Mesodermal cell (in vitro differentiated cells): ENCODE measurements around the gene C20orf173.

ENCODE experiments used
- H3K27ac ChIP-seq: 2 replicates; pipeline ENCODE4 v1.7.0; 2013; ENCODE audit warnings: mild to moderate bottlenecking, low read depth, low read length, moderate library complexity; ENCODE audit not compliant: severe bottlenecking
- H3K36me3 ChIP-seq: 2 replicates; pipeline ENCODE4 v1.7.1; 2013; ENCODE audit warnings: mild to moderate bottlenecking, low read length, moderate library complexity; ENCODE audit not compliant: control insufficient read depth, insufficient read depth
- H3K4me1 ChIP-seq: one replicate; pipeline ENCODE4 v1.7.1; 2013; ENCODE audit warnings: mild to moderate bottlenecking, low read length; ENCODE audit not compliant: insufficient read depth, control insufficient read depth, poor library complexity, severe bottlenecking
- H3K4me3 ChIP-seq: 2 replicates; pipeline ENCODE4 v1.7.0; 2013; ENCODE audit warnings: low read length, control low read depth, mild to moderate bottlenecking; ENCODE audit not compliant: insufficient read depth, poor library complexity, severe bottlenecking; ENCODE audit errors: extremely low read depth
- H3K9me3 ChIP-seq: 2 replicates; pipeline ENCODE4 v1.7.1; 2013; ENCODE audit warnings: mild to moderate bottlenecking, low read length, moderate library complexity; ENCODE audit not compliant: control insufficient read depth
- WGBS, 2 experiments: methylation state at CpG; one replicate each; pipeline ENCODE4 v1.1.5; 2013; ENCODE audit warnings: missing lambda C conversion rate in 2 of 2; ENCODE audit not compliant: insufficient coverage in 2 of 2; 5-methylcytosine and 5-hydroxymethylcytosine counted together

The C20orf173 gene

GRCh38 chr20:35491823-35492222, 37.6 kb downstream of the C20orf173 start:
- WGBS, 2 experiments: 90 to 97% methylated on average over 2 to 5 of the region's 5 CpGs
- Histone ChIP-seq H3K36me3 (peaks cover 92% of the 10 kb centered on the region), H3K4me3 (no peak overlapping the region), H3K4me1 (peaks cover 3% of the 10 kb centered on the region), H3K27ac (no peak overlapping the region), H3K9me3 (no peaks in the 10 kb centered on the region)

GRCh38 chr20:35490736-35491181, 38.7 kb downstream of the C20orf173 start:
- H3K9me3 ChIP-seq: no peaks in the 10 kb centered on the region
- peaks cover 93% of the 10 kb centered on the region for H3K36me3 ChIP-seq
- H3K4me1 ChIP-seq: peaks cover 3% of the 10 kb centered on the region
- no peak overlapping the region for H3K4me3 ChIP-seq
- no peak overlapping the region for H3K27ac ChIP-seq
- WGBS, 2 experiments: 97 to 100% methylated on average over 4 to 5 of the region's 6 CpGs

- Histone ChIP-seq H3K9me3 (no peaks in the 10 kb centered on the region), H3K36me3 (peaks cover 93% of the 10 kb centered on the region), H3K4me1 (peaks cover 3% of the 10 kb centered on the region), H3K27ac (no peak overlapping the region), H3K4me3 (no peak overlapping the region)
- 91 to 100% methylated on average over 3 to 4 of the region's 5 CpGs for WGBS, 2 experiments
Measured at GRCh38 chr20:35489717-35490116, 39.7 kb downstream of the C20orf173 start.

- Histone ChIP-seq H3K4me3 (no peak overlapping the region), H3K36me3 (peaks cover 85% of the 10 kb centered on the region), H3K9me3 (no peaks in the 10 kb centered on the region), H3K27ac (no peak overlapping the region), H3K4me1 (peaks cover 3% of the 10 kb centered on the region)
- WGBS, 2 experiments: no CpG with 5 or more reads among the region's 4 CpGs
Measured at GRCh38 chr20:35487479-35487878, 42.0 kb downstream of the C20orf173 start.

- H3K36me3 ChIP-seq: peaks cover 77% of the 10 kb centered on the region
- no peak overlapping the region for H3K4me3 ChIP-seq
- no peaks in the 10 kb centered on the region for H3K9me3 ChIP-seq
- H3K4me1 ChIP-seq: no peaks in the 10 kb centered on the region
- H3K27ac ChIP-seq: no peak overlapping the region
- WGBS, 2 experiments: 93 to 96% methylated on average over 5 of the region's 5 CpGs
Measured at GRCh38 chr20:35479798-35480197, 49.7 kb downstream of the C20orf173 start.

GRCh38 chr20:35478804-35479472, 50.5 kb downstream of the C20orf173 start:
- H3K4me3 ChIP-seq: no peak overlapping the region
- H3K4me1 ChIP-seq: no peaks in the 10 kb centered on the region
- H3K36me3 ChIP-seq: peaks cover 77% of the 10 kb centered on the region
- no peak overlapping the region for H3K27ac ChIP-seq
- H3K9me3 ChIP-seq: no peaks in the 10 kb centered on the region
- 93 to 97% methylated on average over 11 to 15 of the region's 16 CpGs for WGBS, 2 experiments
